ENCODE measurements around the gene RHOU.

GRCh38 chr1:228755800-228756199 is 20.5 kb downstream of the RHOU start:
- TF ChIP-seq CTCF (IDR thresholded peaks at IDR 0.05; ENCODE audit: extremely low read depth in 1 of 2, insufficient read depth in 1 of 2, low read depth in 1 of 2, low read length in 2 of 2) (no peak), EZH2 (IDR thresholded peaks at IDR 0.05; ENCODE audit: borderline replicate concordance, low read depth, low read length, severe bottlenecking) (no peak)

Measured in endothelial cell of umbilical vein (primary cell).